ENCODE measurements around the gene FREM1. TPM values are rescaled to one million over a fixed set of nuclear protein-coding genes. Genes with fewer than 3 reads are reported as not detected.

FREM1 gene
- total and polyA plus RNA-seq, 2 of the 13 experiments (the other 11 are each of a cell fraction or from before 2014, with no cell fraction given): 64.3 to 202 TPM

GRCh38 chr9:14902561-14902960, 7.7 kb downstream of the FREM1 start (continued):
- no peak for TF ChIP-seq ZBTB4 (CRISPR knock-in tag; IDR thresholded peaks at IDR 0.05; ENCODE audit: borderline replicate concordance)
- no peak for TF ChIP-seq TRIM22 (IDR thresholded peaks at IDR 0.05)
- TF ChIP-seq NAIF1 (CRISPR knock-in tag; IDR thresholded peaks at IDR 0.05; ENCODE audit: borderline replicate concordance): no peak
- TF ChIP-seq ZNF354B (CRISPR knock-in tag; IDR thresholded peaks at IDR 0.05): no peak
- no peak for TF ChIP-seq GATA4 (IDR thresholded peaks at IDR 0.05; ENCODE audit: borderline replicate concordance, low read depth)
- TF ChIP-seq NR3C1 (CRISPR knock-in tag; IDR thresholded peaks at IDR 0.05): no peak
- no peak for TF ChIP-seq ZNF501 (CRISPR knock-in tag; IDR thresholded peaks at IDR 0.05)
- TF ChIP-seq TRAFD1 (CRISPR knock-in tag; IDR thresholded peaks at IDR 0.05; ENCODE audit: borderline replicate concordance): no peak
- no peak for TF ChIP-seq CREM (IDR thresholded peaks at IDR 0.05)
- TF ChIP-seq CREM (CRISPR knock-in tag; IDR thresholded peaks at IDR 0.05): no peak
- no peak for TF ChIP-seq ZSCAN29 (CRISPR knock-in tag; conservative IDR thresholded peaks at IDR 0.05)
- no peak for TF ChIP-seq ARNT (IDR thresholded peaks at IDR 0.05)
- no peak for TF ChIP-seq POGZ (CRISPR knock-in tag; IDR thresholded peaks at IDR 0.05)
- no peak for TF ChIP-seq TAF1 (CRISPR knock-in tag; IDR thresholded peaks at IDR 0.05)
